Ascending aorta (tissue), 2 donors: ENCODE results near the gene VPS26A. TPM values are rescaled to one million over a fixed set of nuclear protein-coding genes. Genes with fewer than 3 reads are reported as not detected.
A peak's percentile ranks its signal among the peaks of the same experiment; 100 is the strongest.

ENCODE experiments used
- DNase-seq, 2 donors: peaks; one replicate each; pipeline ENCODE4 v3.0.0-alpha.2; 2019; ENCODE audit warnings: low spot score in 2 of 2
- H3K27ac ChIP-seq, 2 donors: fragments of 200-600 bp; sonication (generic); one replicate each; pipeline ENCODE4 v1.5.1; 2016 to 2017; ENCODE audit warnings: mild to moderate bottlenecking in 1 of 2
- H3K27me3 ChIP-seq: fragments of 200-600 bp; sonication (generic); one replicate; pipeline ENCODE4 v1.5.1; 2017
- H3K36me3 ChIP-seq, 2 donors: fragments of 200-600 bp; sonication (generic); one replicate each; pipeline ENCODE4 v1.5.1; 2016
- H3K4me1 ChIP-seq, 2 donors: fragments of 200-600 bp; sonication (generic); one replicate each; pipeline ENCODE4 v1.5.1; 2016 to 2017; ENCODE audit warnings: mild to moderate bottlenecking in 1 of 2
- H3K4me3 ChIP-seq, 2 donors: fragments of 200-600 bp; sonication (generic); one replicate each; pipeline ENCODE4 v1.5.1; 2016 to 2017; ENCODE audit warnings: mild to moderate bottlenecking in 1 of 2
- H3K9me3 ChIP-seq, 2 donors: fragments of 200-600 bp; sonication (generic); one replicate each; pipeline ENCODE4 v1.5.1; 2016
- CTCF ChIP-seq, 3 experiments: fragments of 200-600 bp in 2 of 3; fragments of 450-650 bp in 1 of 3; sonication (generic) in 2 of 3; IDR thresholded peaks; one replicate each; pipeline ENCODE4 v1.5.1; 2016 to 2019; ENCODE audit warnings: antibody characterized with exemption in 3 of 3, mild to moderate bottlenecking in 1 of 3, moderate library complexity in 1 of 3
- intact Hi-C: fragments of 100-400 bp; cut with DNase I; formaldehyde crosslinking; loops from one replicate; pipeline ENCODE4 v1.15.1; 2023
- total RNA-seq: library from RNA; depleted of rRNA; stranded (reverse); fragments of >200 nt; gene quantifications from one replicate; pipeline ENCODE4 v1.1.0, GENCODE V29; 2016

The VPS26A gene
- total RNA-seq, 1 donor from 2014 or later = 26.0 TPM

GRCh38 chr10:69123306-69123746, 652 bp upstream of the VPS26A start:
- H3K4me3 ChIP-seq = peak overlapping the region; percentile 92 to 96
- H3K27me3 ChIP-seq = no peaks in the 10 kb centered on the region
- peak overlapping the region; percentile 98 to 99 for H3K27ac ChIP-seq
- no peak for DNase-seq
- H3K9me3 ChIP-seq = no peaks in the 10 kb centered on the region
- peaks cover 0 to 17% of the 10 kb centered on the region in 2 donors for H3K4me1 ChIP-seq
- peak in 1 of 3 experiments; percentile 31 for TF ChIP-seq CTCF (IDR thresholded peaks at IDR 0.05)
- intact Hi-C loops = loop anchor here (1.0 to 5.0 kb wide), 7 partner anchors 35 to 401 kb away; partner anchors contain the start of genes CCAR1, DDX50 and SRGN
- H3K36me3 ChIP-seq = no peaks in the 10 kb centered on the region

GRCh38 chr10:69124563-69125268, 738 bp downstream of the VPS26A start:
- intact Hi-C loops = loop anchor here (2.0 to 5.0 kb wide), 4 partner anchors 64 to 402 kb away; partner anchors contain the start of genes CCAR1 and DDX50
- no peaks in the 10 kb centered on the region for H3K36me3 ChIP-seq
- peak overlapping the region; percentile 92 to 96 for H3K4me3 ChIP-seq
- DNase-seq = no peak
- peaks cover 0 to 19% of the 10 kb centered on the region in 2 donors for H3K4me1 ChIP-seq
- no peaks in the 10 kb centered on the region for H3K9me3 ChIP-seq
- H3K27me3 ChIP-seq = no peaks in the 10 kb centered on the region
- TF ChIP-seq CTCF (IDR thresholded peaks at IDR 0.05) = no peak
- H3K27ac ChIP-seq = peak overlapping the region; percentile 98 to 99

GRCh38 chr10:69125554-69125953, 1.6 kb downstream of the VPS26A start:
- no peak for TF ChIP-seq CTCF (IDR thresholded peaks at IDR 0.05)
- DNase-seq = no peak
- peak overlapping the region; percentile 92 to 96 for H3K4me3 ChIP-seq

GRCh38 chr10:69130251-69130650, 6.3 kb downstream of the VPS26A start:
- intact Hi-C loops = no loop called here
- no peak for TF ChIP-seq CTCF (IDR thresholded peaks at IDR 0.05)
- peaks cover 0 to 20% of the 10 kb centered on the region in 2 donors for H3K36me3 ChIP-seq
- no peaks in the 10 kb centered on the region for H3K9me3 ChIP-seq
- no peaks in the 10 kb centered on the region for H3K27me3 ChIP-seq
- no peak overlapping the region for H3K4me3 ChIP-seq
- DNase-seq = no peak
- H3K27ac ChIP-seq = no peak overlapping the region
- peaks cover 0 to 12% of the 10 kb centered on the region in 2 donors for H3K4me1 ChIP-seq

More at GRCh38 chr10:69125554-69125953, 1.6 kb downstream of the VPS26A start:
- no peaks in the 10 kb centered on the region for H3K9me3 ChIP-seq
- H3K36me3 ChIP-seq = no peaks in the 10 kb centered on the region
- intact Hi-C loops = loop anchor here (2.0 kb wide), 1 partner anchor 65 kb away; no protein-coding TSS in a partner anchor
- H3K27me3 ChIP-seq = no peaks in the 10 kb centered on the region
- peak overlapping the region in 1 of 2 donors; percentile 99 for H3K27ac ChIP-seq
- H3K4me1 ChIP-seq = peaks cover 0 to 19% of the 10 kb centered on the region in 2 donors

GRCh38 chr10:69139961-69140360, 16.0 kb downstream of the VPS26A start:
- intact Hi-C loops = no loop called here
- H3K4me3 ChIP-seq = no peak overlapping the region
- H3K27ac ChIP-seq = no peak overlapping the region
- no peaks in the 10 kb centered on the region for H3K27me3 ChIP-seq
- no peak for DNase-seq
- H3K4me1 ChIP-seq = no peaks in the 10 kb centered on the region
- H3K9me3 ChIP-seq = no peaks in the 10 kb centered on the region
- H3K36me3 ChIP-seq = peaks cover 11 to 26% of the 10 kb centered on the region in 2 donors
- no peak for TF ChIP-seq CTCF (IDR thresholded peaks at IDR 0.05)
